ENCODE results near the gene FLRT2. TPM values are rescaled to one million over a fixed set of nuclear protein-coding genes. Genes with fewer than 3 reads are reported as not detected.

FLRT2 gene
- total and polyA plus RNA-seq, 2 of the 4 experiments (the other 2 are of a cell fraction) = 10.2 to 13.1 TPM

DNA sequence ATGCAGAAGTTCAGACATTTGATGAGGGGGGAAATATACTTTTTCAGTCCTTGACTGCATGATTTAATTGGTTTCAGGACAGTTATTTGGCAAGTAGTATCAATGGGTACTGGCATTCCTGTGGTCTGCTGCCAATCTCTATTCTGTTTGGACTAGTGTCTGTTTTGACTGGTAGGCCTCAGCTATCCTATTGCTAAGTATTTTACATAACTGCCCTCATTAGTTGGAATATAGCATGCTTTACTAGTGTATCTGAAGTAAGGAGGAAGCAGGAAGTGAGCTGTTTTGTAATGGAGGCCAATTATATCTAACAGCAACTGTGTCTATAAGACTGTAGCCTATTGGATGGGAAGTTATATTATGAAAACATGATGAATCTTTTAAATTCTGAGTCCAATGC is 104.3 kb downstream of the FLRT2 start:
- H3K4me2 ChIP-seq (ENCODE audit: low read depth, low read length) = no peak overlapping the region
- H2BK20ac ChIP-seq (ENCODE audit: low read depth, low read length) = no peak overlapping the region
- no peak overlapping the region for H2AFZ ChIP-seq (replicated peaks; ENCODE audit: low read length, poor library complexity)
- no peaks in the 10 kb centered on the region for H3K9me1 ChIP-seq (ENCODE audit: insufficient read depth, low read length)
- no TSS peak for BruUV-seq (replicated peaks)
- H2BK120ac ChIP-seq (ENCODE audit: low read depth, low read length) = no peak overlapping the region
- H2AK5ac ChIP-seq (ENCODE audit: low read depth, low read length) = no peak overlapping the region
- no peak overlapping the region for H3K4ac ChIP-seq (ENCODE audit: low read depth, low read length)
- H2AK9ac ChIP-seq (replicated peaks; ENCODE audit: low read depth, low read length, poor library complexity) = no peak overlapping the region
- no peak for TF ChIP-seq MAZ (IDR thresholded peaks at IDR 0.05; ENCODE audit: borderline replicate concordance, low read depth, low read length)
- TF ChIP-seq FOS (IDR thresholded peaks at IDR 0.05; ENCODE audit: low read depth, low read length) = no peak
- TF ChIP-seq RCOR1 (IDR thresholded peaks at IDR 0.05; ENCODE audit: insufficient replicate concordance, low read length) = no peak
- TF ChIP-seq NFE2L2 (IDR thresholded peaks at IDR 0.05; ENCODE audit: low read depth, low read length) = no peak
- no peak for TF ChIP-seq MXI1 (IDR thresholded peaks at IDR 0.05; ENCODE audit: borderline replicate concordance, low read depth, low read length)
- no peak for TF ChIP-seq ELK1 (IDR thresholded peaks at IDR 0.05; ENCODE audit: borderline replicate concordance, low read depth, low read length)
- no peak for TF ChIP-seq CEBPB (IDR thresholded peaks at IDR 0.05; ENCODE audit: low read depth, low read length)
- no peak for TF ChIP-seq SMC3 (IDR thresholded peaks at IDR 0.05; ENCODE audit: low read depth, low read length)
- TF ChIP-seq POLR2A (IDR thresholded peaks at IDR 0.05; ENCODE audit: low read depth, low read length) = no peak
- TF ChIP-seq CTCF (conservative IDR thresholded peaks at IDR 0.05; ENCODE audit: low read depth, low read length) = no peak
- TF ChIP-seq, protein P1, sequence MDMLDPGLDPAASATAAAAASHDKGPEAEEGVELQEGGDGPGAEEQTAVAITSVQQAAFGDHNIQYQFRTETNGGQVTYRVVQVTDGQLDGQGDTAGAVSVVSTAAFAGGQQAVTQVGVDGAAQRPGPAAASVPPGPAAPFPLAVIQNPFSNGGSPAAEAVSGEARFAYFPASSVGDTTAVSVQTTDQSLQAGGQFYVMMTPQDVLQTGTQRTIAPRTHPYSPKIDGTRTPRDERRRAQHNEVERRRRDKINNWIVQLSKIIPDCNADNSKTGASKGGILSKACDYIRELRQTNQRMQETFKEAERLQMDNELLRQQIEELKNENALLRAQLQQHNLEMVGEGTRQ (IDR thresholded peaks at IDR 0.05; ENCODE audit: low read depth, low read length) = no peak
- no peak for TF ChIP-seq BHLHE40 (IDR thresholded peaks at IDR 0.05; ENCODE audit: low read depth, low read length)
- no peak for TF ChIP-seq MAFK (IDR thresholded peaks at IDR 0.05; ENCODE audit: low read depth, low read length)
- TF ChIP-seq RAD21 (IDR thresholded peaks at IDR 0.05; ENCODE audit: low read length) = no peak
- H3K9ac ChIP-seq (ENCODE audit: low read depth, low read length) = no peak overlapping the region
- no peak overlapping the region for H3K56ac ChIP-seq (ENCODE audit: extremely low read depth, insufficient read depth, low read length)
- H4K8ac ChIP-seq (ENCODE audit: low read depth in 2 of 2, low read length in 2 of 2) = no peak overlapping the region
- no peak overlapping the region for H3K4me3 ChIP-seq (ENCODE audit: insufficient read depth, low read depth, low read length)
- in situ Hi-C loops (cut with MboI; ENCODE audit: low sequenced_read_pairs) (no loop called here), intact Hi-C loops (cut with micrococcal nuclease) (no loop called here), dilution Hi-C loops (cut with HindIII; ENCODE audit: low sequenced_read_pairs, unreplicated experiment) (no loop called here)
- no peak overlapping the region for H2BK15ac ChIP-seq (ENCODE audit: low read depth, low read length)
- H3K27ac ChIP-seq (ENCODE audit: insufficient read depth, low read length) = no peak overlapping the region
- H3K4me1 ChIP-seq (ENCODE audit: control insufficient read depth, insufficient read depth, low read length) = no peaks in the 10 kb centered on the region
- H3K18ac ChIP-seq (ENCODE audit: low read depth, low read length) = no peak overlapping the region
- POLR2A ChIA-PET (ENCODE audit: unreplicated experiment) = no interaction called here
- DNase-seq (no peak), ATAC-seq (ENCODE audit: low read depth) (peak; percentile 27; the same call in 1 of the 2 replicates)
- no peak overlapping the region for H4K91ac ChIP-seq (ENCODE audit: insufficient read depth, low read depth, low read length)
- no peak overlapping the region for H2BK5ac ChIP-seq (ENCODE audit: low read depth, low read length, poor library complexity, severe bottlenecking)
- H3K79me1 ChIP-seq (ENCODE audit: low read depth in 1 of 2, low read length in 2 of 2) = no peaks in the 10 kb centered on the region
- no peaks in the 10 kb centered on the region for H3K27me3 ChIP-seq (ENCODE audit: control insufficient read depth, insufficient read depth, low read length)
- CTCF ChIA-PET = no interaction called here
- H3K36me3 ChIP-seq (ENCODE audit: control insufficient read depth, insufficient read depth, low read length) = no peaks in the 10 kb centered on the region
- H3K9me3 ChIP-seq (ENCODE audit: control insufficient read depth, insufficient read depth, low read length) = no peaks in the 10 kb centered on the region
- H3K23ac ChIP-seq (ENCODE audit: low read depth, low read length) = no peak overlapping the region
- no peak overlapping the region for H3K14ac ChIP-seq (replicated peaks; ENCODE audit: low read depth, low read length)
- no peaks in the 10 kb centered on the region for H4K20me1 ChIP-seq (ENCODE audit: insufficient read depth, low read length)
- H4K5ac ChIP-seq (ENCODE audit: low read depth, low read length) = no peak overlapping the region
